A549 (cell line): ENCODE data around the gene PTPA.
"Not testable (repeated sequence)": the region's sequence is repeated elsewhere in the genome, so short reads cannot be mapped to it uniquely, and the experiment has no call there.

Experiments
- CHD4 ChIP-seq: fragments of 200-600 bp; sonication (generic); IDR thresholded peaks from 2 replicates; pipeline ENCODE4 v1.6.1; 2016; ENCODE audit warnings: antibody characterized with exemption, mild to moderate bottlenecking, borderline replicate concordance
- EP300 ChIP-seq, 2 experiments: fragments of >200 bp; sonication (Bioruptor Twin); formaldehyde crosslinking; IDR thresholded peaks; 2 replicates in 1 of 2; 3 replicates in 1 of 2; pipeline ENCODE4 v1.6.1; 2016 to 2017
- HDAC2 ChIP-seq: fragments of 200-600 bp; sonication (generic); IDR thresholded peaks from 2 replicates; pipeline ENCODE4 v1.6.1; 2016
- KDM1A ChIP-seq: fragments of 200-600 bp; sonication (generic); IDR thresholded peaks from 2 replicates; pipeline ENCODE4 v1.6.1; 2016; ENCODE audit warnings: low read depth, mild to moderate bottlenecking
- TF ChIP-seq, protein P1 (sequence below): fragments of >200 bp; sonication (Bioruptor Twin); formaldehyde crosslinking; IDR thresholded peaks from 3 replicates; pipeline ENCODE4 v1.5.1; 2016

DNA sequence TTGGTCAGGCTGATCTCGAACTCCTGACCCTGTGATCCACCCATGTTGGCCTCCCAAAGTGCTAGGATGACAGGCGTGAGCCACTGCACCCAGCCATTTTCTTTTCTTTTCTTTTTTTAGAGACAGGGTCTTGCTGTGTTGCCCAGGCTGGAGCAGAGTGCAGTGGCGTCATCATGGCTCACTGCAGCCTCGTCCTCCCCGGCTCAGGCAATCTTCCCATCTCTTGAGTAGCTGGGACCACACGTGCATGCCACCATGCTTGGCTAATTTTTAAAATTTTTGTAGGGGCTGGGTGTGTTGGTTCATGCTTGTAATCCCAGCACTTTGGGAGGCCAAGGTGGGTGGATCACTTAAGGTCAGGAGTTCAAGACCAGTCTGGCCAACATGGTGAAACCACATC lies 85.8 kb downstream of the PTPA start:
- TF ChIP-seq, protein P1, sequence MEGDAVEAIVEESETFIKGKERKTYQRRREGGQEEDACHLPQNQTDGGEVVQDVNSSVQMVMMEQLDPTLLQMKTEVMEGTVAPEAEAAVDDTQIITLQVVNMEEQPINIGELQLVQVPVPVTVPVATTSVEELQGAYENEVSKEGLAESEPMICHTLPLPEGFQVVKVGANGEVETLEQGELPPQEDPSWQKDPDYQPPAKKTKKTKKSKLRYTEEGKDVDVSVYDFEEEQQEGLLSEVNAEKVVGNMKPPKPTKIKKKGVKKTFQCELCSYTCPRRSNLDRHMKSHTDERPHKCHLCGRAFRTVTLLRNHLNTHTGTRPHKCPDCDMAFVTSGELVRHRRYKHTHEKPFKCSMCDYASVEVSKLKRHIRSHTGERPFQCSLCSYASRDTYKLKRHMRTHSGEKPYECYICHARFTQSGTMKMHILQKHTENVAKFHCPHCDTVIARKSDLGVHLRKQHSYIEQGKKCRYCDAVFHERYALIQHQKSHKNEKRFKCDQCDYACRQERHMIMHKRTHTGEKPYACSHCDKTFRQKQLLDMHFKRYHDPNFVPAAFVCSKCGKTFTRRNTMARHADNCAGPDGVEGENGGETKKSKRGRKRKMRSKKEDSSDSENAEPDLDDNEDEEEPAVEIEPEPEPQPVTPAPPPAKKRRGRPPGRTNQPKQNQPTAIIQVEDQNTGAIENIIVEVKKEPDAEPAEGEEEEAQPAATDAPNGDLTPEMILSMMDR, result not testable (repeated sequence)
- TF ChIP-seq CHD4; EP300 (IDR thresholded peaks at IDR 0.05); HDAC2; KDM1A: not testable (repeated sequence)
